SU-DHL-6 (cell line): Measurements from ENCODE around the gene RNF121.

Experiments
- H2AFZ ChIP-seq: fragments of 200-600 bp; sonication (generic); 2 replicates; pipeline ENCODE4 v1.6.1; 2014; ENCODE audit warnings: low read depth, mild to moderate bottlenecking, moderate library complexity, mixed read lengths, antibody characterized with exemption, low read length; ENCODE audit not compliant: severe bottlenecking
- H3F3A ChIP-seq: fragments of 200-600 bp; shearing (Covaris generic); 2 replicates; pipeline ENCODE4 v1.6.0; 2016; ENCODE audit warnings: antibody characterized with exemption, mild to moderate bottlenecking; ENCODE audit not compliant: insufficient read depth
- H3K27ac ChIP-seq: fragments of 200-600 bp; sonication (generic); 2 replicates; pipeline ENCODE4 v1.5.1; 2016; ENCODE audit warnings: low read depth, mild to moderate bottlenecking, low read length, moderate library complexity, mixed read lengths
- H3K27me3 ChIP-seq: fragments of 200-600 bp; sonication (generic), shearing (Covaris generic); 2 replicates; pipeline ENCODE4 v1.6.0; 2014; ENCODE audit warnings: mild to moderate bottlenecking, low read length
- H3K36me3 ChIP-seq: fragments of 200-600 bp; sonication (generic); 2 replicates; pipeline ENCODE4 v1.6.1; 2014; ENCODE audit warnings: mild to moderate bottlenecking, low read length, mixed read lengths
- H3K4me2 ChIP-seq: fragments of 300-600, 200-600 bp; shearing (Covaris generic), sonication (generic); 2 replicates; pipeline ENCODE4 v1.6.0; 2014; ENCODE audit warnings: low read length, low read depth, mild to moderate bottlenecking; ENCODE audit not compliant: poor library complexity, severe bottlenecking
- H3K4me3 ChIP-seq: fragments of 200-600 bp; sonication (generic); 2 replicates; pipeline ENCODE4 v1.5.1; 2014; ENCODE audit warnings: antibody characterized with exemption, low read length, mild to moderate bottlenecking, mixed read lengths; ENCODE audit not compliant: insufficient read depth, poor library complexity, severe bottlenecking
- H3K79me2 ChIP-seq: fragments of 200-600 bp; sonication (generic); 2 replicates; pipeline ENCODE4 v1.6.1; 2014; ENCODE audit warnings: mild to moderate bottlenecking, low read length, moderate library complexity; ENCODE audit not compliant: insufficient read depth
- H3K9ac ChIP-seq: fragments of 200-600 bp; sonication (generic); 2 replicates; pipeline ENCODE4 v1.7.0; 2014; ENCODE audit warnings: mild to moderate bottlenecking, low read length
- H3K9me2 ChIP-seq: fragments of 200-600 bp; sonication (generic); replicated peaks from 2 replicates; pipeline ENCODE4 v1.6.1; 2014; ENCODE audit warnings: low read length; ENCODE audit not compliant: insufficient read depth
- H3K9me3 ChIP-seq: fragments of 200-600 bp; sonication (generic); 2 replicates; pipeline ENCODE4 v1.6.1; 2014; ENCODE audit warnings: low read length, mixed read lengths; ENCODE audit not compliant: insufficient read depth
- H4K20me1 ChIP-seq: fragments of 200-600 bp; sonication (generic); 2 replicates; pipeline ENCODE4 v1.6.1; 2014; ENCODE audit warnings: low read depth, mild to moderate bottlenecking, antibody characterized with exemption, low read length, moderate library complexity, mixed read lengths
- EZH2phosphoT487 ChIP-seq: fragments of 200-600 bp; sonication (generic), shearing (Covaris generic); conservative IDR thresholded peaks from 2 replicates; pipeline ENCODE4 v1.6.1; 2018; ENCODE audit warnings: mild to moderate bottlenecking, antibody characterized with exemption, low read length, moderate library complexity, mixed read lengths
- TF ChIP-seq, protein P1 (sequence below): fragments of 200-600 bp; sonication (generic); IDR thresholded peaks from one replicate; pipeline ENCODE4 v1.5.1; 2017; ENCODE audit warnings: antibody characterized with exemption, mild to moderate bottlenecking, low read length, moderate library complexity; ENCODE audit not compliant: insufficient read depth, poor library complexity, severe bottlenecking

Gene RNF121

GRCh38 chr11:72013765-72014711 is 85.2 kb downstream of the RNF121 start:
- Histone ChIP-seq H3K9ac (no peak overlapping the region), H3K4me3 (no peak overlapping the region), H4K20me1 (no peaks in the 10 kb centered on the region)

DNA sequence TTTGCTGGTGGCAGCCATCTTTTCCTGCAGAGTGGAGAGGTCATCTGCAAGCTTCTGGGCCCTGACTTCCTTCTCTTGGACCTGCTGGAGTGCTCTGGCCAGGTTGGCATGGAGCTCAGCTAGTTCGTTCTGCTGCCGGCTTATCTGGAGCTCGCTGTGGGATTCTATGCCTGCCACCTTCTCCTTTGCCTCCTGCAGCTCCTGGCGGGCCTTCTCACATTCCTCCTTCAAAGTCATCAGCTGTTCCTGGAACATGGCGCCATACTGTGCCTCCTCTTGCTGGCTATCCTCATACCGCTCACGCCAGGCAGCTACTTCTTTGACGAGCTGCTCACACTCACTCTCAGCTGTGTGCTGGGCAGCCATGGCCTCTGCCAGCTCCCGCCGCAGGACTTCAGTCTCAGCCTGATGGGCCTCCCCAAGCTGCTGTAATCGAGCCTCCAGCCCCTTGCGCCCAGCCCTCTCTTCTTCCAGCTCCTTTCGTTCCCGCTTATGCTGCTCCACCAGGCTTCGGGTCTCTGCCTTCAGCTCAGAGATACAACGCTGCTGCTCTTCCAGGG is 86.0 kb downstream of the RNF121 start:
- Histone ChIP-seq H3K4me2 (no peak overlapping the region), H4K20me1 (no peaks in the 10 kb centered on the region), H2AFZ (no peak overlapping the region), H3K9me3 (no peaks in the 10 kb centered on the region), H3K27ac (no peak overlapping the region), H3F3A (no peaks in the 10 kb centered on the region), H3K79me2 (no peaks in the 10 kb centered on the region), H3K9ac (no peak overlapping the region), H3K36me3 (no peaks in the 10 kb centered on the region; the same call in 1 of the 2 replicates), H3K27me3 (no peaks in the 10 kb centered on the region), H3K4me3 (no peak overlapping the region), H3K9me2 (no peaks in the 10 kb centered on the region)
- TF ChIP-seq, protein P1, sequence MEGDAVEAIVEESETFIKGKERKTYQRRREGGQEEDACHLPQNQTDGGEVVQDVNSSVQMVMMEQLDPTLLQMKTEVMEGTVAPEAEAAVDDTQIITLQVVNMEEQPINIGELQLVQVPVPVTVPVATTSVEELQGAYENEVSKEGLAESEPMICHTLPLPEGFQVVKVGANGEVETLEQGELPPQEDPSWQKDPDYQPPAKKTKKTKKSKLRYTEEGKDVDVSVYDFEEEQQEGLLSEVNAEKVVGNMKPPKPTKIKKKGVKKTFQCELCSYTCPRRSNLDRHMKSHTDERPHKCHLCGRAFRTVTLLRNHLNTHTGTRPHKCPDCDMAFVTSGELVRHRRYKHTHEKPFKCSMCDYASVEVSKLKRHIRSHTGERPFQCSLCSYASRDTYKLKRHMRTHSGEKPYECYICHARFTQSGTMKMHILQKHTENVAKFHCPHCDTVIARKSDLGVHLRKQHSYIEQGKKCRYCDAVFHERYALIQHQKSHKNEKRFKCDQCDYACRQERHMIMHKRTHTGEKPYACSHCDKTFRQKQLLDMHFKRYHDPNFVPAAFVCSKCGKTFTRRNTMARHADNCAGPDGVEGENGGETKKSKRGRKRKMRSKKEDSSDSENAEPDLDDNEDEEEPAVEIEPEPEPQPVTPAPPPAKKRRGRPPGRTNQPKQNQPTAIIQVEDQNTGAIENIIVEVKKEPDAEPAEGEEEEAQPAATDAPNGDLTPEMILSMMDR, result no peak
- TF ChIP-seq EZH2phosphoT487, result no peak

More at GRCh38 chr11:72013765-72014711, 85.2 kb downstream of the RNF121 start:
- no peak overlapping the region for H3K27ac ChIP-seq
- H3K9me2 ChIP-seq, result no peaks in the 10 kb centered on the region
- H3F3A ChIP-seq, result no peaks in the 10 kb centered on the region
- H2AFZ ChIP-seq, result no peak overlapping the region
- no peak overlapping the region for H3K4me2 ChIP-seq
- no peak for TF ChIP-seq EZH2phosphoT487
- TF ChIP-seq, protein P1, result no peak
- no peaks in the 10 kb centered on the region for H3K27me3 ChIP-seq
- H3K36me3 ChIP-seq, result no peaks in the 10 kb centered on the region; the same call in 1 of the 2 replicates
- no peaks in the 10 kb centered on the region for H3K9me3 ChIP-seq
- no peaks in the 10 kb centered on the region for H3K79me2 ChIP-seq

GRCh38 chr11:72015511-72016061 is 86.7 kb downstream of the RNF121 start:
- no peaks in the 10 kb centered on the region for H3F3A ChIP-seq
- H2AFZ ChIP-seq, result no peak overlapping the region
- no peak overlapping the region for H3K9ac ChIP-seq
- H4K20me1 ChIP-seq, result no peaks in the 10 kb centered on the region
- no peaks in the 10 kb centered on the region for H3K27me3 ChIP-seq
- TF ChIP-seq EZH2phosphoT487, result no peak
- TF ChIP-seq, protein P1, result no peak
- no peak overlapping the region for H3K27ac ChIP-seq
- no peaks in the 10 kb centered on the region for H3K9me2 ChIP-seq
- H3K4me2 ChIP-seq, result no peak overlapping the region
- peaks cover 4% of the 10 kb centered on the region; the same call in 1 of the 2 replicates for H3K36me3 ChIP-seq
- H3K4me3 ChIP-seq, result no peak overlapping the region
- no peaks in the 10 kb centered on the region for H3K9me3 ChIP-seq
- no peaks in the 10 kb centered on the region for H3K79me2 ChIP-seq
